NCI-H1930 (cell line): ENCODE data around the gene C19orf25.
"Not testable (repeated sequence)": the region's sequence is repeated elsewhere in the genome, so short reads cannot be mapped to it uniquely, and the experiment has no call there.

Experiments
- DNase-seq, 2 experiments: peaks; one replicate each; lab custom pipeline; 2025; lab: John Stamatoyannopoulos, UW

Gene C19orf25

GRCh38 chr19:1481893-1482360 is 2.9 kb upstream of the C19orf25 start:
- no peak for DNase-seq

- no peak for DNase-seq
These were observed 2.3 kb upstream of the C19orf25 start for GRCh38 chr19:1481224-1481892.

GRCh38 chr19:1477056-1477455 is 2.0 kb downstream of the C19orf25 start:
- not testable (repeated sequence) for DNase-seq

- DNase-seq, result no peak
These were observed 3.1 kb downstream of the C19orf25 start for GRCh38 chr19:1475751-1476437.

- no peak for DNase-seq
These were observed 4.2 kb downstream of the C19orf25 start for GRCh38 chr19:1474765-1475351.

- no peak for DNase-seq
These were observed 4.8 kb downstream of the C19orf25 start for GRCh38 chr19:1474011-1474764.

GRCh38 chr19:1473085-1473851 is 5.7 kb downstream of the C19orf25 start:
- no peak for DNase-seq

- DNase-seq, result peak in 1 of 2 experiments; percentile 36
These were observed 6.6 kb downstream of the C19orf25 start for GRCh38 chr19:1472231-1473084.

- peak; percentile 48 to 49 for DNase-seq
These were observed 7.4 kb downstream of the C19orf25 start for GRCh38 chr19:1471515-1472160.

GRCh38 chr19:1471010-1471514 is 8.0 kb downstream of the C19orf25 start:
- DNase-seq, result peak; percentile 65 to 79

- DNase-seq, result peak; percentile 65 to 79
These were observed 8.6 kb downstream of the C19orf25 start for GRCh38 chr19:1470305-1471009.

GRCh38 chr19:1470055-1470304 is 9.0 kb downstream of the C19orf25 start:
- no peak for DNase-seq

GRCh38 chr19:1469255-1470054 is 9.6 kb downstream of the C19orf25 start:
- no peak for DNase-seq

- no peak for DNase-seq
These were observed 10.2 kb downstream of the C19orf25 start for GRCh38 chr19:1468821-1469254.

- no peak for DNase-seq
These were observed 10.7 kb downstream of the C19orf25 start for GRCh38 chr19:1468274-1468820.

GRCh38 chr19:1467490-1468273 is 11.3 kb downstream of the C19orf25 start:
- DNase-seq, result no peak

GRCh38 chr19:1467215-1467489 is 11.9 kb downstream of the C19orf25 start:
- DNase-seq, result no peak
